Vagina (tissue), 2 donors: ENCODE data around the gene SRRM1. TPM values are rescaled to one million over a fixed set of nuclear protein-coding genes. Genes with fewer than 3 reads are reported as not detected.

Source experiments
- DNase-seq, 2 donors: peaks; one replicate each; pipeline ENCODE4 v3.0.0-alpha.2; 2017; ENCODE audit errors: extremely low spot score in 2 of 2
- H3K27ac ChIP-seq: fragments of 200-600 bp; sonication (generic); one replicate; pipeline ENCODE4 v1.5.1; 2019
- H3K27me3 ChIP-seq: fragments of 200-600 bp; sonication (generic); one replicate; pipeline ENCODE4 v1.5.1; 2019
- H3K36me3 ChIP-seq, 2 donors: fragments of 200-600 bp; sonication (generic); one replicate each; pipeline ENCODE4 v1.5.1; 2017 to 2019
- H3K4me1 ChIP-seq: fragments of 200-600 bp; sonication (generic); one replicate; pipeline ENCODE4 v1.5.1; 2019
- H3K4me3 ChIP-seq, 2 donors: fragments of 200-600 bp; sonication (generic); 1 replicate in 1 of 2; 2 replicates in 1 of 2; pipeline ENCODE4 v1.5.1; 2016 to 2019
- H3K9me3 ChIP-seq: fragments of 200-600 bp; sonication (generic); one replicate; pipeline ENCODE4 v1.5.1; 2019
- POLR2A ChIP-seq, 2 donors: fragments of 450-650 bp; IDR thresholded peaks; one replicate each; pipeline ENCODE4 v1.6.1; 2017; ENCODE audit warnings: antibody characterized with exemption in 2 of 2, mild to moderate bottlenecking in 2 of 2, moderate library complexity in 2 of 2
- POLR2AphosphoS5 ChIP-seq, 2 donors: sonication (generic); formaldehyde crosslinking; IDR thresholded peaks; one replicate each; pipeline ENCODE4 v1.9.0; 2017; ENCODE audit warnings: antibody characterized with exemption in 2 of 2, mild to moderate bottlenecking in 2 of 2, low read depth in 1 of 2; ENCODE audit not compliant: insufficient read depth in 1 of 2
- intact Hi-C: fragments of 100-400 bp; cut with DNase I; formaldehyde crosslinking; loops from one replicate; pipeline ENCODE4 v1.15.1; 2023
- total RNA-seq: library from RNA; depleted of rRNA; stranded (reverse); fragments of >200 nt; gene quantifications from one replicate; pipeline ENCODE4 v1.2.3, GENCODE V29; 2016
- TF ChIP-seq, protein P1 (sequence below), 3 experiments: fragments of 450-650 bp in 2 of 3; fragments of 200-600 bp in 1 of 3; sonication (generic) in 1 of 3; IDR thresholded peaks; one replicate each; pipeline ENCODE4 v1.5.1; 2017 to 2019; ENCODE audit warnings: antibody characterized with exemption in 3 of 3, mild to moderate bottlenecking in 2 of 3, moderate library complexity in 2 of 3

Gene SRRM1
- total RNA-seq, 1 donor from 2014 or later: 93.1 TPM

DNA sequence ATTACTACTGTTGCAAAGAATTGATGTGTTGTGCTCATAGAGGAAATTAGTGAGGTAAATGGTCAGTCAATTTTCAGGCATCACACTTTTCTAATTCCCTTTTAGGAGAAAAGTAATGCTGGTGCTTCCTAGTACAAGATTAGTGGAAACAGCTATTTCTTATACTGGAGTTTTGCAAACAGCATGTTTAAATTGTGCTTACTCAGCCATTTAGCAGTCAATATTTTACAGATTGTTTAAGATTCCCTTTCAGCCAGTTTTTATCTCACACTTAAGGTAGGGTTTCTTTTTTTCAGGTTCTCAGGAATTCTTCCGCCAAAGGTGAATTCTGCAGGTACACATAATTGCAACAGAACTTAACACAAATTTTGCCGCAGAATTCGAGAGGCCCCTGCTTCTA lies 10.9 kb downstream of the SRRM1 start:
- intact Hi-C loops: no loop called here
- Histone ChIP-seq H3K9me3 (no peaks in the 10 kb centered on the region), H3K4me1 (no peaks in the 10 kb centered on the region), H3K4me3 (no peak overlapping the region), H3K27ac (no peak overlapping the region), H3K36me3 (peaks cover 0 to 98% of the 10 kb centered on the region in 2 donors), H3K27me3 (no peaks in the 10 kb centered on the region)
- TF ChIP-seq POLR2A (IDR thresholded peaks at IDR 0.05) (no peak), POLR2AphosphoS5 (IDR thresholded peaks at IDR 0.05; ENCODE audit: insufficient read depth in 1 of 2, low read depth in 1 of 2) (no peak)
- TF ChIP-seq, protein P1, sequence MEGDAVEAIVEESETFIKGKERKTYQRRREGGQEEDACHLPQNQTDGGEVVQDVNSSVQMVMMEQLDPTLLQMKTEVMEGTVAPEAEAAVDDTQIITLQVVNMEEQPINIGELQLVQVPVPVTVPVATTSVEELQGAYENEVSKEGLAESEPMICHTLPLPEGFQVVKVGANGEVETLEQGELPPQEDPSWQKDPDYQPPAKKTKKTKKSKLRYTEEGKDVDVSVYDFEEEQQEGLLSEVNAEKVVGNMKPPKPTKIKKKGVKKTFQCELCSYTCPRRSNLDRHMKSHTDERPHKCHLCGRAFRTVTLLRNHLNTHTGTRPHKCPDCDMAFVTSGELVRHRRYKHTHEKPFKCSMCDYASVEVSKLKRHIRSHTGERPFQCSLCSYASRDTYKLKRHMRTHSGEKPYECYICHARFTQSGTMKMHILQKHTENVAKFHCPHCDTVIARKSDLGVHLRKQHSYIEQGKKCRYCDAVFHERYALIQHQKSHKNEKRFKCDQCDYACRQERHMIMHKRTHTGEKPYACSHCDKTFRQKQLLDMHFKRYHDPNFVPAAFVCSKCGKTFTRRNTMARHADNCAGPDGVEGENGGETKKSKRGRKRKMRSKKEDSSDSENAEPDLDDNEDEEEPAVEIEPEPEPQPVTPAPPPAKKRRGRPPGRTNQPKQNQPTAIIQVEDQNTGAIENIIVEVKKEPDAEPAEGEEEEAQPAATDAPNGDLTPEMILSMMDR (IDR thresholded peaks at IDR 0.05): no peak
- no peak for DNase-seq

DNA sequence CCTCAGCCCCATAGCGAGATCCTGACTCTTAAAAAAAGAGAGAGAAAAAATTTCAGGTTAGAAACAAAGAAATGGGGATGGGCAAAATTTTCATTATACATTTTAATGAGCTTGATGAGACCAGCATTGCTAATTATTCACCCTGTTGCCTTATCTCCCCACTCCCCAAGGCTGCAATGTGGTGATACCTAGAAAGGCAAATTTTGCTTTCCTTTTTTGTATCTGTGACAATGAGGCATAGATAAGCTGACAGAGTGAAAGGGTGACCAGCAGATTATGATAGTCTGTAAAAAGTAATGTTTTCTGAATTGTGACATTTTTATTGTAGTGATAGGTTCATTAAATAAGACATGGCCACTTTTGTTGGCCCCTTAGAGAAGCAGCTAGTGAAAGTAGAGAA lies 12.9 kb downstream of the SRRM1 start:
- Histone ChIP-seq H3K4me3 (no peak overlapping the region), H3K27ac (no peak overlapping the region), H3K36me3 (peaks cover 0 to 89% of the 10 kb centered on the region in 2 donors), H3K9me3 (no peaks in the 10 kb centered on the region), H3K4me1 (peaks cover 6% of the 10 kb centered on the region), H3K27me3 (no peaks in the 10 kb centered on the region)
- intact Hi-C loops: no loop called here
- TF ChIP-seq POLR2AphosphoS5 (IDR thresholded peaks at IDR 0.05; ENCODE audit: insufficient read depth in 1 of 2, low read depth in 1 of 2) (no peak), POLR2A (IDR thresholded peaks at IDR 0.05) (no peak)
- TF ChIP-seq, protein P1 (IDR thresholded peaks at IDR 0.05): no peak
- DNase-seq: no peak

DNA sequence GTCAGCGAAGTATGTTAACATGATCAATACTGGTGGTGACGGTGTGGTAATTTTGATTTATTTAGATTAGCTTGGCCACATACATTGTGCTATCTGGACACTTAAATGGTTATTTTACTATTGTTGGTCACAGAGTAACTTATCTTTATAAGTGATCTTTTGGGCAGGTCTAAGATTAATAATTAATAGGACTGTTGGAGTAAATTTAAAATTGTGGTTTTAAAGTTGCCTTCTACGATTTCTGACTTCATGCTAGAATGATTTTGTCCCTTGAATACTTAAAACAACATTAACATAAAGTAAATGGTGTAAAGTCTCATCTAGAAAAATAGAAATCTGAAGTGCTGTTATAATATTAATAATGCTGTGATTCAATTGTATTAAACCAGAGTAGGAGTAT lies 14.7 kb downstream of the SRRM1 start:
- intact Hi-C loops: no loop called here
- H3K4me1 ChIP-seq: peaks cover 6% of the 10 kb centered on the region
- H3K36me3 ChIP-seq: peaks cover 0 to 89% of the 10 kb centered on the region in 2 donors
- TF ChIP-seq POLR2A (IDR thresholded peaks at IDR 0.05) (no peak), POLR2AphosphoS5 (IDR thresholded peaks at IDR 0.05; ENCODE audit: insufficient read depth in 1 of 2, low read depth in 1 of 2) (no peak)
- TF ChIP-seq, protein P1 (IDR thresholded peaks at IDR 0.05): no peak
- H3K9me3 ChIP-seq: no peaks in the 10 kb centered on the region
- no peak overlapping the region for H3K4me3 ChIP-seq
- no peak overlapping the region for H3K27ac ChIP-seq
- no peak for DNase-seq
- H3K27me3 ChIP-seq: no peaks in the 10 kb centered on the region

DNA sequence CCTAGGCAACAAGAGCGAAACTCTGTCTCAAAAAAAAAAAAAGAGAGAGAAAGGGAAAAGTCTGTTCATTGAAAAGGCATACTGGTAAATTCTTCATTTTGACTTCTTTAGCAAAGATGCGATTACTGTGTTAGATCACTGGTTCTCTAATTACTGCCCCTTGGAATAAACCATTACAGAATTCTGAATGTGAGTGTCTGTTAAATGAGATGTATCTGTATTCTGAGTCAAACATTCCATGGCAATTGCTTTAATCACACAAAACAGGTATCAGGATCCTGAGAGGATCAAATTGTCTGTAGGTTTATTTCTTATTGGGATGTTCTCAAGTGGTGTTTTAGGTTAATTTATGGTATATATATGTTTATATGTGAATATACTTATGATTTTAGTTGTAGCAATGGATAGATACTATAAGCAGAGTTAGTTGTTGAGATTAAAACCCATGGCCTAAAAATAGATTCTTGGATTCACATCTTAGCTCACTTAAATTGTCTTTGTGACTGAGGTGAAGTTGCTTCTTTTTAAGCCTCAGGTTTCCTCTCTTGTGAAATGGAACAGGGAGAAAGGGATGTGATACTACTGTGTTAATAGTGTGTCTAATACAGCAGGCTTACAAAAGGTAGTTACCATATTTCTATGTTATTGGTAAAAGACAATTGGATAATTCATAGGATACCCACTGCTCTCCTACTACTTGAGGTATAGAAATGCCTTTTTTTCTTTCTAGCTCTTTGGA lies 16.2 kb downstream of the SRRM1 start:
- Histone ChIP-seq H3K27me3 (no peaks in the 10 kb centered on the region), H3K36me3 (peaks cover 4 to 89% of the 10 kb centered on the region in 2 donors), H3K9me3 (no peaks in the 10 kb centered on the region), H3K27ac (no peak overlapping the region), H3K4me3 (no peak overlapping the region), H3K4me1 (peaks cover 6% of the 10 kb centered on the region)
- TF ChIP-seq, protein P1 (IDR thresholded peaks at IDR 0.05): no peak
- TF ChIP-seq POLR2AphosphoS5 (IDR thresholded peaks at IDR 0.05; ENCODE audit: insufficient read depth in 1 of 2, low read depth in 1 of 2) (no peak), POLR2A (IDR thresholded peaks at IDR 0.05) (no peak)
- intact Hi-C loops: no loop called here
- no peak for DNase-seq

DNA sequence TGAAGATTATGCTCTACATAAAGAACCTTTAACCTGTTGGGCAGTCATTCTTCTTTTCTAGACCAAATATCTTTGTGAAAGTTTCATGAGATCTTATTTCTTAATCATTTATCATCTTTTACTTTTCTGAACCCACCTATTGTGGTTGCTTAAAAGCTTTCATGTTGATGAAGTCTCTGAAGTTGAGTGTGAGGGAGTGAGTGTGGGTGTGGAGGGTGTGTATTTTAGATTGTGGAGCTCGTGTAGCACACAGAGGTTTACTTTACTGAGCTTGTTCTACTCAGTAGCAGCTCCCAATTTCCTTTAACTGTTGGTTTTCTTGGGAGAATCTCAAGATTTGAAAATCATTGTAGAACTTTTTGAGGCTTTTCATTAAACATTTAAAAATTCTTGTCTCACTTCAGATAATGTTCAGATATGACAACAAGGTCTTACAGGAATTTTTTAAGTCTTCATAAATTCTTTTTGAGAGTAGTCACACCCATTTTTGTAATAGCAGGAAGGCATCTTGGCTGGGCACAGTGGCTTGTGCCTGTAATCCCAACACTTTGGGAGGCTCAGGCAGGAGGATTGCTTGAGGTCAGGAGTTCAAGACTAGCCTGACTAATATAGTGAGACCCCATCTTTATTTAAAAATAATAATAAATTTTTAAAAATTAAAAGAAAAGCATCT lies 17.0 kb downstream of the SRRM1 start:
- Histone ChIP-seq H3K27me3 (no peaks in the 10 kb centered on the region), H3K27ac (no peak overlapping the region), H3K4me1 (peaks cover 6% of the 10 kb centered on the region), H3K9me3 (no peaks in the 10 kb centered on the region), H3K36me3 (peaks cover 4 to 89% of the 10 kb centered on the region in 2 donors), H3K4me3 (no peak overlapping the region)
- TF ChIP-seq POLR2A (IDR thresholded peaks at IDR 0.05) (no peak), POLR2AphosphoS5 (IDR thresholded peaks at IDR 0.05; ENCODE audit: insufficient read depth in 1 of 2, low read depth in 1 of 2) (no peak)
- TF ChIP-seq, protein P1 (IDR thresholded peaks at IDR 0.05): no peak
- no peak for DNase-seq
- intact Hi-C loops: no loop called here
